ENCODE data around the gene PP2D1.
"Not testable (repeated sequence)": the region's sequence is repeated elsewhere in the genome, so short reads cannot be mapped to it uniquely, and the experiment has no call there.

The PP2D1 gene

DNA sequence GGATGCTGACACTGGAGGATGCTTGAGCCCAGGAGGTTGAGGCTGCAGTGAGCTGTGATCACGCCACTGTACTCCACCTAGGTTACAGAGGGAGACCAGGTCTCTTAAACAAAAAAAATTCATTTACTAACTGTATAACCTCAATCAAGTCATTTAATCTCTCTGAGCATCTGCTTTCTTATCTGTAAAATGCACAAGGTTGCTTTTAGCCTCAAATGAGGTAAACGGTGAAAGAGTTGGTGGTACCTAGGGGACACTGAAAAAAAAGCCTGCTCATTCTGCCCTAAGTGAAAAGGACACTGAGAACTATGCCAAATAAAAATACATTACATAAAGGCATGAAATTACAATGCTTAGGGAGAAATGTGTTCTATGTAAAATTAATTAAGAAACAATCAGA, 3.4 kb downstream of the PP2D1 start:
- Histone ChIP-seq H3K4me3 (replicated peaks; ENCODE audit: low read depth, low read length) (no peak overlapping the region), H3K36me3 (ENCODE audit: control insufficient read depth, insufficient read depth, low read length) (no peaks in the 10 kb centered on the region), H3K27me3 (replicated peaks; ENCODE audit: control insufficient read depth, insufficient read depth, low read length) (no peaks in the 10 kb centered on the region)
- TF ChIP-seq, protein P1, sequence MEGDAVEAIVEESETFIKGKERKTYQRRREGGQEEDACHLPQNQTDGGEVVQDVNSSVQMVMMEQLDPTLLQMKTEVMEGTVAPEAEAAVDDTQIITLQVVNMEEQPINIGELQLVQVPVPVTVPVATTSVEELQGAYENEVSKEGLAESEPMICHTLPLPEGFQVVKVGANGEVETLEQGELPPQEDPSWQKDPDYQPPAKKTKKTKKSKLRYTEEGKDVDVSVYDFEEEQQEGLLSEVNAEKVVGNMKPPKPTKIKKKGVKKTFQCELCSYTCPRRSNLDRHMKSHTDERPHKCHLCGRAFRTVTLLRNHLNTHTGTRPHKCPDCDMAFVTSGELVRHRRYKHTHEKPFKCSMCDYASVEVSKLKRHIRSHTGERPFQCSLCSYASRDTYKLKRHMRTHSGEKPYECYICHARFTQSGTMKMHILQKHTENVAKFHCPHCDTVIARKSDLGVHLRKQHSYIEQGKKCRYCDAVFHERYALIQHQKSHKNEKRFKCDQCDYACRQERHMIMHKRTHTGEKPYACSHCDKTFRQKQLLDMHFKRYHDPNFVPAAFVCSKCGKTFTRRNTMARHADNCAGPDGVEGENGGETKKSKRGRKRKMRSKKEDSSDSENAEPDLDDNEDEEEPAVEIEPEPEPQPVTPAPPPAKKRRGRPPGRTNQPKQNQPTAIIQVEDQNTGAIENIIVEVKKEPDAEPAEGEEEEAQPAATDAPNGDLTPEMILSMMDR (IDR thresholded peaks at IDR 0.05; ENCODE audit: insufficient read depth, low read length, poor library complexity, severe bottlenecking): no peak
- no peak for DNase-seq (ENCODE audit: extremely low read depth, insufficient read length)

DNA sequence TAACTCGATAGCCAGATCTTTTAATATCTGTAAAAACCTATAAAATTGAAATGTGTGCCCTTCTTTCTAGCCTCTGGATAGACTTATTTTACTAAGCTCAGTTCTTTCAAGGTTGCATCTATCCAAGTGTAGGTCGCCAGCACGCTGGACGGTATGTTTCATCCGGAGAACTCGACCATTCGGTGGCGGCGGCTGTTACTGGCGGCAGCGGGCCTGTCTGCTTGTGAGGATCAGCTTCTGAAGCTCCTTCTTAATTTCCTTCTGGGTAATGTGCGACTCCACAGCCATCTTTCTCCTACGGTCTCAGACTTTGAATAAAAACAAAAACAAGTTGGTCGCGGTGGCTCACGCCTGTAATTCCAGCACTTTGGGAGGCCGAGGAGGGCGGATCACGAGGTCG, 4.1 kb downstream of the PP2D1 start:
- no peak for DNase-seq (ENCODE audit: extremely low read depth, insufficient read length)
- Histone ChIP-seq H3K4me3 (replicated peaks; ENCODE audit: low read depth, low read length) (no peak overlapping the region), H3K27me3 (replicated peaks; ENCODE audit: control insufficient read depth, insufficient read depth, low read length) (no peaks in the 10 kb centered on the region), H3K36me3 (ENCODE audit: control insufficient read depth, insufficient read depth, low read length) (no peaks in the 10 kb centered on the region)
- TF ChIP-seq, protein P1 (IDR thresholded peaks at IDR 0.05; ENCODE audit: insufficient read depth, low read length, poor library complexity, severe bottlenecking): no peak

GRCh38 chr3:20001932-20002331, 10.1 kb downstream of the PP2D1 start:
- Histone ChIP-seq H3K36me3 (ENCODE audit: control insufficient read depth, insufficient read depth, low read length) (no peaks in the 10 kb centered on the region), H3K27me3 (replicated peaks; ENCODE audit: control insufficient read depth, insufficient read depth, low read length) (no peaks in the 10 kb centered on the region), H3K4me3 (replicated peaks; ENCODE audit: low read depth, low read length) (no peak overlapping the region)
- no peak for DNase-seq (ENCODE audit: extremely low read depth, insufficient read length)
- TF ChIP-seq, protein P1 (IDR thresholded peaks at IDR 0.05; ENCODE audit: insufficient read depth, low read length, poor library complexity, severe bottlenecking): no peak

DNA sequence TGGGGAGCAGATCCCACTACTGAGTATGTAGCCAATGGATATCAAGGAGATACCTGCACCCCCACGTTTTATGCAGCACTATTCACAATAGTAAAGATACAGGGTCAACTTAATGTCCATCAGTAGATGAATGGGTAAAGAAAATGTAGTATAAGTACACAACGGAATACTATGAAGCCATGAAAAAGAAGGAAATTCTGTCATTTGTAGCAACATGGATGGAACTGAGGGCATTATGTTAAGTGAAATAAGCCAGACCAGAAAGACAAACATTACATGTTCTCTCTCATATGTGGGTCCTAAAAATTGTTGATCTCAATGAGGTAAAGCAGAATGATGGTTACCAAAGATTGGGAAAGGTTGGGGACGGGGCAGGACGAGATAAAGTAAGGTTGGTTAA, 14.6 kb downstream of the PP2D1 start:
- Histone ChIP-seq H3K36me3 (ENCODE audit: control insufficient read depth, insufficient read depth, low read length) (no peaks in the 10 kb centered on the region), H3K27me3 (replicated peaks; ENCODE audit: control insufficient read depth, insufficient read depth, low read length) (no peaks in the 10 kb centered on the region), H3K4me3 (replicated peaks; ENCODE audit: low read depth, low read length) (no peak overlapping the region)
- TF ChIP-seq, protein P1 (IDR thresholded peaks at IDR 0.05; ENCODE audit: insufficient read depth, low read length, poor library complexity, severe bottlenecking): no peak
- no peak for DNase-seq (ENCODE audit: extremely low read depth, insufficient read length)

- no peak overlapping the region for H3K4me3 ChIP-seq (replicated peaks; ENCODE audit: low read depth, low read length)
- no peaks in the 10 kb centered on the region for H3K27me3 ChIP-seq (replicated peaks; ENCODE audit: control insufficient read depth, insufficient read depth, low read length)
- TF ChIP-seq, protein P1 (IDR thresholded peaks at IDR 0.05; ENCODE audit: insufficient read depth, low read length, poor library complexity, severe bottlenecking): no peak
- no peak for DNase-seq (ENCODE audit: extremely low read depth, insufficient read length)
- no peaks in the 10 kb centered on the region for H3K36me3 ChIP-seq (ENCODE audit: control insufficient read depth, insufficient read depth, low read length)
Measured at GRCh38 chr3:19994796-19995195, 17.3 kb downstream of the PP2D1 start.

DNA sequence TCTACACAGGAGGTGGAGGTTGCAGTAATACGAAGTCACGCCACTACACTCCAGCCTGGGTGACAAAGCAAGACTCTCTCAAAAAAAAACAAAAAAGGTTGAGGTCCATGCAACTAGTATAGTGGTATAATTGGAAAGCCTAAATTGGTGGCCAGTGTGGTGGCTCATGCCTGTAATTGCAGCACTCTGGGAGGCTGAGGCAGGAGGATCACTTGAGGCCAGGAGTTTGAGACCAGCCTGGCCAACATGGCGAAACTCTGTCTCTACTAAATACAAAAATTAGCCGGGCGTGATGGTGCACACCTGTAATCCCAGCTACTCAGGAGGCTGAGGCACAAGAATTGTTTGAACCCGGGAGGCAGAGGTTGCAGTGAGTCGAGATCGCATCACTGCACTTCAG, 23.2 kb downstream of the PP2D1 start:
- not testable (repeated sequence) for H3K27me3 ChIP-seq (replicated peaks; ENCODE audit: control insufficient read depth, insufficient read depth, low read length); H3K4me3 ChIP-seq (replicated peaks; ENCODE audit: low read depth, low read length); DNase-seq (ENCODE audit: extremely low read depth, insufficient read length); H3K36me3 ChIP-seq (ENCODE audit: control insufficient read depth, insufficient read depth, low read length)

Measured in GM06990 (cell line).